Testis (tissue), 2 donors: ENCODE measurements around the gene TWF1.

ENCODE experiments used
- POLR2A ChIP-seq: fragments of 450-650 bp; IDR thresholded peaks from one replicate; pipeline ENCODE4 v1.6.1; 2017; ENCODE audit warnings: antibody characterized with exemption, mild to moderate bottlenecking, moderate library complexity
- TF ChIP-seq, protein P1 (sequence below), 3 experiments: fragments of 450-650 bp in 2 of 3; fragments of 200-600 bp in 1 of 3; sonication (generic) in 1 of 3; IDR thresholded peaks; one replicate each; pipeline ENCODE4 v1.5.1; 2016 to 2019; ENCODE audit warnings: antibody characterized with exemption in 3 of 3, mild to moderate bottlenecking in 2 of 3, moderate library complexity in 1 of 3

DNA sequence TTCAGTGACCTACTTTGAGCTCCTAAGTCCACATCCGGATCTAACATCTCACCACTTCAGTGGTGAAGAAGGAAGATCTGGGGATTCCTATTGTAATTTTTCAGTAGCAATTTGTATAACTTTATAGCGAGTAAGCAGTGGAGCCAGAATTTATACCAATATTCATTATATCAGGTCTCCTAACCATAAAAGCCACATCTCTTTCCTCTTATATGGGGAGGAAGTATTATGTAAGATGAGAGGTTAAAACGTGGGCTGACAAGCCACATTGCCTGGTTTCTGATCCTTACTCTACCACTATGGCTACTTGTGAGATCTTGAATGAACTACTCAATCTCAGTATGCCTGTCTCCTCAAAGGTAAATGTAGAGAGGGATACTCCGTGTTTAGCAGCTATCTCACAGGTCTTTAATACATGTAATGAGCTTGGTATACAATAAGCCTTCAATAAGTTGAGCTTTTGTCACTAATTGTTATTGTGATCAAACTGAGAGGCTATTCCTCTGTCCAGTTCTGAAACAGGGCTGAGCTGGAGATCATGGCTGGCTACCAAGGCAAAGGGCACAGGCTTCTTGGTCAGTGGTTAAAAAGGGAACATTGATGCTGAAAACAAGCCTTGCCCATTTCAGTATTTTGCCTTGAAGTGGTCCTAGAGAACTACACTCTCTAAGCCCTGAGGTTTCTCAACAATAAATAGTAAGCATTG is 26.5 kb upstream of the TWF1 start:
- TF ChIP-seq, protein P1, sequence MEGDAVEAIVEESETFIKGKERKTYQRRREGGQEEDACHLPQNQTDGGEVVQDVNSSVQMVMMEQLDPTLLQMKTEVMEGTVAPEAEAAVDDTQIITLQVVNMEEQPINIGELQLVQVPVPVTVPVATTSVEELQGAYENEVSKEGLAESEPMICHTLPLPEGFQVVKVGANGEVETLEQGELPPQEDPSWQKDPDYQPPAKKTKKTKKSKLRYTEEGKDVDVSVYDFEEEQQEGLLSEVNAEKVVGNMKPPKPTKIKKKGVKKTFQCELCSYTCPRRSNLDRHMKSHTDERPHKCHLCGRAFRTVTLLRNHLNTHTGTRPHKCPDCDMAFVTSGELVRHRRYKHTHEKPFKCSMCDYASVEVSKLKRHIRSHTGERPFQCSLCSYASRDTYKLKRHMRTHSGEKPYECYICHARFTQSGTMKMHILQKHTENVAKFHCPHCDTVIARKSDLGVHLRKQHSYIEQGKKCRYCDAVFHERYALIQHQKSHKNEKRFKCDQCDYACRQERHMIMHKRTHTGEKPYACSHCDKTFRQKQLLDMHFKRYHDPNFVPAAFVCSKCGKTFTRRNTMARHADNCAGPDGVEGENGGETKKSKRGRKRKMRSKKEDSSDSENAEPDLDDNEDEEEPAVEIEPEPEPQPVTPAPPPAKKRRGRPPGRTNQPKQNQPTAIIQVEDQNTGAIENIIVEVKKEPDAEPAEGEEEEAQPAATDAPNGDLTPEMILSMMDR (IDR thresholded peaks at IDR 0.05), result no peak
- TF ChIP-seq POLR2A, result no peak
